Epithelial cell of proximal tubule (primary cell): ENCODE results near the gene GGCX. TPM values are rescaled to one million over a fixed set of nuclear protein-coding genes. Genes with fewer than 3 reads are reported as not detected.

ENCODE experiments used
- DNase-seq: peaks from one replicate; pipeline ENCODE4 v3.0.0-alpha.2; 2011; ENCODE audit warnings: low read depth
- H3K4me3 ChIP-seq: 2 replicates; pipeline ENCODE4 v1.5.1; 2011; ENCODE audit warnings: low read depth, mild to moderate bottlenecking, low read length
- total RNA-seq: library from RNA; depleted of rRNA; stranded (reverse); fragments of >200 nt; gene quantifications from 2 replicates; pipeline ENCODE4 v1.2.3, GENCODE V29; 2015
- TF ChIP-seq, protein P1 (sequence below): conservative IDR thresholded peaks from 2 replicates; pipeline ENCODE4 v1.5.1; 2012; ENCODE audit warnings: low read depth, mild to moderate bottlenecking, low read length

GGCX gene
- total RNA-seq, 1 donor from 2014 or later: 58.2 TPM

GRCh38 chr2:85550486-85550885, 10.8 kb downstream of the GGCX start:
- no peak for DNase-seq
- no peak overlapping the region for H3K4me3 ChIP-seq
- TF ChIP-seq, protein P1, sequence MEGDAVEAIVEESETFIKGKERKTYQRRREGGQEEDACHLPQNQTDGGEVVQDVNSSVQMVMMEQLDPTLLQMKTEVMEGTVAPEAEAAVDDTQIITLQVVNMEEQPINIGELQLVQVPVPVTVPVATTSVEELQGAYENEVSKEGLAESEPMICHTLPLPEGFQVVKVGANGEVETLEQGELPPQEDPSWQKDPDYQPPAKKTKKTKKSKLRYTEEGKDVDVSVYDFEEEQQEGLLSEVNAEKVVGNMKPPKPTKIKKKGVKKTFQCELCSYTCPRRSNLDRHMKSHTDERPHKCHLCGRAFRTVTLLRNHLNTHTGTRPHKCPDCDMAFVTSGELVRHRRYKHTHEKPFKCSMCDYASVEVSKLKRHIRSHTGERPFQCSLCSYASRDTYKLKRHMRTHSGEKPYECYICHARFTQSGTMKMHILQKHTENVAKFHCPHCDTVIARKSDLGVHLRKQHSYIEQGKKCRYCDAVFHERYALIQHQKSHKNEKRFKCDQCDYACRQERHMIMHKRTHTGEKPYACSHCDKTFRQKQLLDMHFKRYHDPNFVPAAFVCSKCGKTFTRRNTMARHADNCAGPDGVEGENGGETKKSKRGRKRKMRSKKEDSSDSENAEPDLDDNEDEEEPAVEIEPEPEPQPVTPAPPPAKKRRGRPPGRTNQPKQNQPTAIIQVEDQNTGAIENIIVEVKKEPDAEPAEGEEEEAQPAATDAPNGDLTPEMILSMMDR: no peak

DNA sequence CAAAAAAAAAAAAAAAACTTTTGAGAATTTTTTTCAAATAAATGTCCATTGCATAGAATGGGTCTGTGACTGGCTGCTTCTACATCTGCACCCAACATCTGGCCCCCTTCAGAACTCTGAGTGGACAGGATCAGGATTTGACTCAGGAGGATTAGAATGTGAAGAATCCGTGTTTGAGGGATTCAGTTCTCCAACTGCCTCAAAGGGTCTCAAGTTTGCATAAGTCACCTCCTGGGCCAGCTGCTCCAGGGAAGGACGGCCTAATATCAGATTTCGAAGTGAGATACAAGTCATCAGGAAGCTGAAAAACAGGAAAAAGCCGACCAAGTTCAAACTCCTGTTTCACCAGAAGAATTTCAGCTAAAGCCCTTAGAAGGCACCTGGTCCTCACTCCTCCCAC, 11.5 kb downstream of the GGCX start:
- TF ChIP-seq, protein P1: no peak
- H3K4me3 ChIP-seq: no peak overlapping the region
- DNase-seq: no peak

DNA sequence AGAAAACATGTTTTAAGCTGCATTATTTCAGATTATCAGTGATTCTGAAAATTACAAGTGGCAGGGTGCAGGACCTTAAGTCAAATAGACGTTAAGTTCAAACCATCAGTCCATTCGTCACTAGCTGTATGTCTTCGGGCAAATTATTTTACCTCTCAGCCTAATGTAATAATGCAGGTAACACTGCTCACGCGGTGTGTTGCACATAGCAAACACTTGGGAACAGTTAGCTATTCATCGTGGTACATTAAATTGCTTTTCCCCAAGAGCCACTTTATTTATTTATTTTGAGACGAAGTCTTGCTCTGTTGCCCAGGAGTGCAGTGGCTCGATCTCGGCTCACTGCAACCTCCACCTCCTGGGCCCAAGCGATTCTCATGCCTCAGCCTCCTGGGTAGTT, 12.2 kb downstream of the GGCX start:
- no peak for DNase-seq
- TF ChIP-seq, protein P1: no peak
- no peak overlapping the region for H3K4me3 ChIP-seq

DNA sequence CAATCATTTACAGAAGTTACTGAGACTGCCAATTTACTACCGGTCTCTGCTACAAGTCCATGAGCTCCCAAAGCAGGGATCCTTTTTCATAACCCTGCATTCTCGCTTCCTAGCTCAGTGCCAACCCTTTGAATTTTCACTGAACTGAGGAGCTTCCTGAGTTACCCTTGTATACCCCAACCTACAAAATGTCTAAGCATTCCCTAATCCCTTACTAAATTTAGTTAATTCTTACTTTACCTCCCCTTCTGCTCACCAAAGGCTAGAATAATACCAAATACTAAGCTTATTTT, 12.7 kb downstream of the GGCX start:
- TF ChIP-seq, protein P1: no peak
- H3K4me3 ChIP-seq: no peak overlapping the region
- DNase-seq: no peak

DNA sequence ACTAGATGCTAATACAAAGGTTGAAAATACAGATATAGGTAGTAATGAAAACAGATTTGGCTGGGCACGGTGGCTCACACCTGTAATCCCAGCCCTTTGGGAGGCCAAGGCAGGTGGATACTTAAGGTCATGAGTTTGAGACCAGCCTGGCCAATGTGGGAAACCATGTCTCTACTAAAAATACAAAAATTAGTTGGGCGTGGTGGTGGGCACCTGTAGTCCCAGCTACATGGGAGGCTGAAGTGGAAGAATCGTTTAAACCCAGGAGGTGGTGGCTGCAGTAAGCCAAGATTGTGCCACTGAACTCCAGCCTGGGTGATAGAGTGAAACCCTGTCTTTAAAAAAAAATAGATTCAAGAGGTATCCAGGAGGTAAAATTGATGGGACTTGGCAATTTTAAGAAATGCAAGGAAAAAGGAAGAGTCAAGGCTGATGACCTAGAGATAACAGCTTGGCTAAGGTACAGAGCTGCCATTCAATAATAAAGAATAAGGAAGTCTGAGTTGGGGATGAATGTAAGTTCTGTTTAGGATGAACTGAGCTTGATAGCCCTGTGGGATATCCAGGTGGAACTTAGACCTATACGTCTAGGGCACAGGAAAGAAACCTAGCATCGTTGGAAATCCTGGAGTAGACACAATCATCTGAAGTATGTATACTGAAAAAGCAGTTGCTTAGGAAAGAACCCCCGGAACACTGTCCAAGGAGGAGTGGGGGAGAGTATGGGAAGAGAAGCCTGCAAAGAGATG, 13.3 kb downstream of the GGCX start:
- TF ChIP-seq, protein P1: no peak
- H3K4me3 ChIP-seq: no peak overlapping the region
- DNase-seq: no peak

- no peak for DNase-seq
- H3K4me3 ChIP-seq: no peak overlapping the region
- TF ChIP-seq, protein P1: no peak
Observed at GRCh38 chr2:85547089-85547858, 14.0 kb downstream of the GGCX start.
